Endothelial cell of umbilical vein (primary cell): Measurements from ENCODE around the gene PDCD7. TPM values are rescaled to one million over a fixed set of nuclear protein-coding genes. Genes with fewer than 3 reads are reported as not detected.

Source experiments
- BruUV-seq: library from RNA; stranded (reverse); fragments of 400-500 nt; replicated peaks from 2 replicates; lab custom pipeline; 2021; lab: Mats Ljungman, UMichigan
- CTCF ChIA-PET: fragments of 300-600, 350-600 bp; sonication (Branson Sonifier 250); formaldehyde crosslinking; loops from one replicate; lab custom pipeline; 2021; ENCODE audit warnings: antibody characterized with exemption, inconsistent platforms; lab: Charles Lee
- POLR2A ChIA-PET: fragments of 300-600, 350-600 bp; sonication (Branson Sonifier 250); formaldehyde crosslinking; loops from one replicate; lab custom pipeline; 2021; ENCODE audit warnings: antibody characterized with exemption, inconsistent platforms; lab: Charles Lee
- DNase-seq: peaks from one replicate; pipeline ENCODE4 v3.0.0-alpha.2; 2011; ENCODE audit warnings: low read depth, low spot score
- FAIRE-seq: peaks from 2 replicates; lab custom pipeline; 2011; peaks lifted over from hg19 to GRCh38; lab: Jason Lieb, UNC
- H2AFZ ChIP-seq: 2 replicates; pipeline ENCODE4 v1.6.0; 2012; ENCODE audit warnings: low read depth, low read length, control low read depth, inconsistent platforms
- H3K27ac ChIP-seq: 2 replicates; pipeline ENCODE4 v1.5.1; 2011; ENCODE audit warnings: low read depth, mild to moderate bottlenecking, control low read depth, low read length, moderate library complexity; ENCODE audit not compliant: insufficient read depth
- H3K27me3 ChIP-seq, 2 experiments: 2 replicates each; pipeline versions ENCODE4 v1.6.0 to v1.6.1; 2011; ENCODE audit warnings: low read length in 2 of 2, mixed read lengths in 1 of 2; ENCODE audit not compliant: control insufficient read depth in 2 of 2, insufficient read depth in 2 of 2
- H3K36me3 ChIP-seq, 2 experiments: 2 replicates in 1 of 2; 3 replicates in 1 of 2; pipeline ENCODE4 v1.5.1; 2011; ENCODE audit warnings: low read length in 2 of 2, mild to moderate bottlenecking in 1 of 2, moderate library complexity in 1 of 2; ENCODE audit not compliant: control insufficient read depth in 2 of 2, insufficient read depth in 2 of 2; ENCODE audit errors: extremely low read depth in 1 of 2
- H3K4me1 ChIP-seq: 3 replicates; pipeline ENCODE4 v1.5.1; 2011; ENCODE audit warnings: mild to moderate bottlenecking, low read length; ENCODE audit not compliant: control insufficient read depth, insufficient read depth; ENCODE audit errors: extremely low read depth
- H3K4me2 ChIP-seq: 2 replicates; pipeline ENCODE4 v1.6.1; 2011; ENCODE audit warnings: low read length, control low read depth, mixed read lengths; ENCODE audit not compliant: insufficient read depth
- H3K4me3 ChIP-seq, 3 experiments: fragments of 200-600 bp in 1 of 3; sonication (generic), shearing (Covaris generic) in 1 of 3; replicated peaks in 1 of 3; 2 replicates each; pipeline ENCODE4 v1.5.1; 2011 to 2016; ENCODE audit warnings: control low read depth in 3 of 3, low read length in 3 of 3, mild to moderate bottlenecking in 2 of 3, inconsistent platforms in 1 of 3, low read depth in 1 of 3, moderate library complexity in 1 of 3; ENCODE audit not compliant: insufficient read depth in 1 of 3
- H3K79me2 ChIP-seq: 2 replicates; pipeline ENCODE4 v1.6.0; 2012; ENCODE audit warnings: low read length, inconsistent platforms; ENCODE audit not compliant: control insufficient read depth, insufficient read depth
- H3K9ac ChIP-seq: replicated peaks from 2 replicates; pipeline ENCODE3; 2011; ENCODE audit warnings: low read length, control low read depth; ENCODE audit not compliant: insufficient read depth; ENCODE audit errors: extremely low read depth
- H3K9me1 ChIP-seq: replicated peaks from 3 replicates; pipeline ENCODE4 v1.6.0; 2011; ENCODE audit warnings: mild to moderate bottlenecking, low read length; ENCODE audit not compliant: control insufficient read depth, insufficient read depth; ENCODE audit errors: extremely low read depth
- H3K9me3 ChIP-seq: replicated peaks from 2 replicates; pipeline ENCODE4 v1.5.1; 2012; ENCODE audit warnings: low read length, inconsistent platforms; ENCODE audit not compliant: control insufficient read depth, insufficient read depth
- H4K20me1 ChIP-seq: replicated peaks from 2 replicates; pipeline ENCODE3; 2011; ENCODE audit warnings: mild to moderate bottlenecking, low read length; ENCODE audit not compliant: control insufficient read depth, insufficient read depth; ENCODE audit errors: extremely low read depth
- EZH2 ChIP-seq: IDR thresholded peaks from 2 replicates; pipeline ENCODE4 v1.6.1; 2012; ENCODE audit warnings: borderline replicate concordance, low read depth, mild to moderate bottlenecking, moderate library complexity, low read length, inconsistent platforms; ENCODE audit not compliant: severe bottlenecking
- GATA2 ChIP-seq: IDR thresholded peaks from 2 replicates; pipeline ENCODE4 v1.7.0; 2011; ENCODE audit warnings: low read depth, mild to moderate bottlenecking, moderate library complexity, mixed read lengths, low read length; ENCODE audit not compliant: insufficient read length, insufficient read depth
- MYC ChIP-seq: IDR thresholded peaks from one replicate; pipeline ENCODE4 v1.6.1; 2011; ENCODE audit warnings: mild to moderate bottlenecking, low read depth, low read length
- dilution Hi-C: fragments of 300-500 bp; cut with MboI; formaldehyde crosslinking; loops from one replicate; pipeline ENCODE4 v1.15.0; 2019; ENCODE audit warnings: low sequenced_read_pairs; ENCODE audit not compliant: extremely low pct_ligation_motif_present
- intact Hi-C: fragments of 100-400 bp; cut with micrococcal nuclease; formaldehyde crosslinking; loops from one replicate; pipeline ENCODE4 v1.10.0; 2022
- polyA plus RNA-seq, 4 experiments: library from polyadenylated mRNA; depleted of rRNA in 3 of 4; stranded (reverse) in 3 of 4; unstranded in 1 of 4; fragments of >200 nt; gene quantifications; 2 replicates each; pipeline versions ENCODE4 v1.2.1 to v1.2.3, GENCODE V29; 2011 to 2012; ENCODE audit warnings: missing spikeins in 1 of 4
- total RNA-seq: library from RNA; stranded (reverse); gene quantifications from 2 replicates; pipeline ENCODE4 v1.2.3, GENCODE V29; 2021
- TF ChIP-seq, protein P1 (sequence below), 2 donors: IDR thresholded peaks; 1 replicate in 1 of 2; 2 replicates in 1 of 2; pipeline ENCODE4 v1.5.1; 2011; ENCODE audit warnings: low read length in 2 of 2, mild to moderate bottlenecking in 2 of 2, moderate library complexity in 2 of 2, control low read depth in 1 of 2, inconsistent platforms in 1 of 2, low read depth in 1 of 2; ENCODE audit not compliant: insufficient read depth in 1 of 2; ENCODE audit errors: extremely low read depth in 1 of 2

The PDCD7 gene
- total and polyA plus RNA-seq, 2 donors (not counting 3 experiments of a cell fraction or from before 2014, with no cell fraction given) = 12.1 to 19.5 TPM

GRCh38 chr15:65091946-65092770 is 41.5 kb downstream of the PDCD7 start:
- no peak overlapping the region for H3K4me2 ChIP-seq
- no peak for FAIRE-seq
- ChIA-PET CTCF (interaction anchor here (1.0 to 1.3 kb wide), 3 partner anchors 9 to 14 kb away, joined by 3 to 5 read pairs (median 4); no protein-coding TSS in a partner anchor), POLR2A (no interaction called here)
- intact Hi-C loops = no loop called here
- H3K4me1 ChIP-seq = no peaks in the 10 kb centered on the region
- H3K27ac ChIP-seq = no peak overlapping the region
- no peaks in the 10 kb centered on the region for H3K9me1 ChIP-seq
- DNase-seq = no peak
- dilution Hi-C loops = no loop called here
- no peaks in the 10 kb centered on the region for H4K20me1 ChIP-seq
- H3K4me3 ChIP-seq = no peak overlapping the region
- no peaks in the 10 kb centered on the region for H3K36me3 ChIP-seq
- TF ChIP-seq GATA2 (no peak), EZH2 (no peak), MYC (no peak)
- TF ChIP-seq, protein P1, sequence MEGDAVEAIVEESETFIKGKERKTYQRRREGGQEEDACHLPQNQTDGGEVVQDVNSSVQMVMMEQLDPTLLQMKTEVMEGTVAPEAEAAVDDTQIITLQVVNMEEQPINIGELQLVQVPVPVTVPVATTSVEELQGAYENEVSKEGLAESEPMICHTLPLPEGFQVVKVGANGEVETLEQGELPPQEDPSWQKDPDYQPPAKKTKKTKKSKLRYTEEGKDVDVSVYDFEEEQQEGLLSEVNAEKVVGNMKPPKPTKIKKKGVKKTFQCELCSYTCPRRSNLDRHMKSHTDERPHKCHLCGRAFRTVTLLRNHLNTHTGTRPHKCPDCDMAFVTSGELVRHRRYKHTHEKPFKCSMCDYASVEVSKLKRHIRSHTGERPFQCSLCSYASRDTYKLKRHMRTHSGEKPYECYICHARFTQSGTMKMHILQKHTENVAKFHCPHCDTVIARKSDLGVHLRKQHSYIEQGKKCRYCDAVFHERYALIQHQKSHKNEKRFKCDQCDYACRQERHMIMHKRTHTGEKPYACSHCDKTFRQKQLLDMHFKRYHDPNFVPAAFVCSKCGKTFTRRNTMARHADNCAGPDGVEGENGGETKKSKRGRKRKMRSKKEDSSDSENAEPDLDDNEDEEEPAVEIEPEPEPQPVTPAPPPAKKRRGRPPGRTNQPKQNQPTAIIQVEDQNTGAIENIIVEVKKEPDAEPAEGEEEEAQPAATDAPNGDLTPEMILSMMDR (IDR thresholded peaks at IDR 0.05; ENCODE audit: extremely low read depth in 1 of 2, insufficient read depth in 1 of 2, low read depth in 1 of 2, low read length in 2 of 2) = no peak
- H3K9ac ChIP-seq = no peak overlapping the region
- H3K79me2 ChIP-seq = no peaks in the 10 kb centered on the region
- no peaks in the 10 kb centered on the region for H3K9me3 ChIP-seq
- H2AFZ ChIP-seq = no peak overlapping the region
- no peaks in the 10 kb centered on the region for H3K27me3 ChIP-seq
- BruUV-seq = no TSS peak
